IMR-90 (cell line): ENCODE results near the gene PASD1. TPM values are rescaled to one million over a fixed set of nuclear protein-coding genes. Genes with fewer than 3 reads are reported as not detected.
"Not testable (repeated sequence)": the region's sequence is repeated elsewhere in the genome, so short reads cannot be mapped to it uniquely, and the experiment has no call there.

Source experiments
- ATAC-seq: fragments of 200-7000 bp; cut with Tn5 transposase; 2 replicates; pipeline ENCODE4 v1.9.1; 2020; ENCODE audit warnings: low read depth, mild to moderate bottlenecking, moderate library complexity
- BruUV-seq: library from RNA; stranded (reverse); fragments of 400-500 nt; replicated peaks from 2 replicates; lab custom pipeline; 2021; lab: Mats Ljungman, UMichigan
- CTCF ChIA-PET: fragments of 300-600 bp; formaldehyde crosslinking; extraction: SDS; loops from one replicate; lab custom pipeline; 2021; ENCODE audit warnings: antibody characterized with exemption; lab: Yijun Ruan, JAX
- POLR2A ChIA-PET: fragments of 300-600 bp; sonication (Branson Sonifier 250); formaldehyde crosslinking; loops from one replicate; lab custom pipeline; 2022; ENCODE audit warnings: antibody characterized with exemption; ENCODE audit not compliant: unreplicated experiment; lab: Charles Lee
- DNase-seq: peaks from one replicate; pipeline ENCODE4 v3.0.0; 2013
- H2AFZ ChIP-seq: replicated peaks from 2 replicates; pipeline ENCODE3; 2013; ENCODE audit warnings: low read length, mild to moderate bottlenecking; ENCODE audit not compliant: poor library complexity
- H2AK5ac ChIP-seq: 2 replicates; pipeline ENCODE4 v1.6.1; 2013; ENCODE audit warnings: low read depth, low read length, inconsistent platforms
- H2AK9ac ChIP-seq: replicated peaks from 2 replicates; pipeline ENCODE3; 2013; ENCODE audit warnings: mild to moderate bottlenecking, low read depth, low read length, moderate library complexity; ENCODE audit not compliant: poor library complexity
- H2BK120ac ChIP-seq: 2 replicates; pipeline ENCODE4 v1.6.1; 2013; ENCODE audit warnings: low read depth, low read length, inconsistent platforms
- H2BK15ac ChIP-seq: 3 replicates; pipeline ENCODE4 v1.6.1; 2013; ENCODE audit warnings: low read depth, low read length, inconsistent platforms
- H2BK20ac ChIP-seq: 2 replicates; pipeline ENCODE4 v1.6.1; 2013; ENCODE audit warnings: low read depth, mild to moderate bottlenecking, inconsistent platforms, low read length, moderate library complexity
- H2BK5ac ChIP-seq: 2 replicates; pipeline ENCODE4 v1.6.1; 2013; ENCODE audit warnings: mild to moderate bottlenecking, low read depth, low read length, inconsistent platforms; ENCODE audit not compliant: poor library complexity, severe bottlenecking
- H3K14ac ChIP-seq: replicated peaks from 2 replicates; pipeline ENCODE4 v1.6.1; 2013; ENCODE audit warnings: low read depth, low read length, inconsistent platforms
- H3K18ac ChIP-seq: 2 replicates; pipeline ENCODE4 v1.6.1; 2013; ENCODE audit warnings: low read depth, low read length, control low read depth
- H3K23ac ChIP-seq: 2 replicates; pipeline ENCODE4 v1.6.1; 2013; ENCODE audit warnings: low read depth, low read length, inconsistent platforms
- H3K27ac ChIP-seq: 2 replicates; pipeline ENCODE4 v1.5.1; 2013; ENCODE audit warnings: mild to moderate bottlenecking, control low read depth, low read length; ENCODE audit not compliant: insufficient read depth
- H3K27me3 ChIP-seq: 2 replicates; pipeline ENCODE4 v1.6.1; 2013; ENCODE audit warnings: low read length; ENCODE audit not compliant: control insufficient read depth, insufficient read depth
- H3K36me3 ChIP-seq: 2 replicates; pipeline ENCODE4 v1.6.1; 2013; ENCODE audit warnings: low read length, mixed read lengths; ENCODE audit not compliant: control insufficient read depth, insufficient read depth
- H3K4ac ChIP-seq: 2 replicates; pipeline ENCODE4 v1.6.1; 2013; ENCODE audit warnings: low read depth, low read length, inconsistent platforms
- H3K4me1 ChIP-seq: 2 replicates; pipeline ENCODE4 v1.6.1; 2013; ENCODE audit warnings: low read length, mixed read lengths; ENCODE audit not compliant: control insufficient read depth, insufficient read depth
- H3K4me2 ChIP-seq: 2 replicates; pipeline ENCODE4 v1.6.1; 2013; ENCODE audit warnings: low read depth, mild to moderate bottlenecking, control low read depth, low read length, moderate library complexity
- H3K4me3 ChIP-seq: 2 replicates; pipeline ENCODE4 v1.5.1; 2013; ENCODE audit warnings: low read depth, mild to moderate bottlenecking, control low read depth, low read length, moderate library complexity; ENCODE audit not compliant: insufficient read depth
- H3K56ac ChIP-seq: 2 replicates; pipeline ENCODE4 v1.6.1; 2013; ENCODE audit warnings: low read length, inconsistent platforms; ENCODE audit not compliant: insufficient read depth; ENCODE audit errors: extremely low read depth
- H3K79me1 ChIP-seq, 2 experiments: 2 replicates each; pipeline ENCODE4 v1.6.1; 2013; ENCODE audit warnings: low read length in 2 of 2, inconsistent platforms in 1 of 2, low read depth in 1 of 2
- H3K9ac ChIP-seq: 2 replicates; pipeline ENCODE4 v1.6.1; 2013; ENCODE audit warnings: low read depth, low read length, control low read depth
- H3K9me1 ChIP-seq: 2 replicates; pipeline ENCODE4 v1.6.1; 2013; ENCODE audit warnings: low read length, inconsistent platforms; ENCODE audit not compliant: insufficient read depth
- H3K9me3 ChIP-seq: 2 replicates; pipeline ENCODE4 v1.6.1; 2013; ENCODE audit warnings: low read length; ENCODE audit not compliant: control insufficient read depth, insufficient read depth
- H4K20me1 ChIP-seq: 2 replicates; pipeline ENCODE4 v1.6.1; 2013; ENCODE audit warnings: low read length, inconsistent platforms; ENCODE audit not compliant: insufficient read depth
- H4K5ac ChIP-seq: 2 replicates; pipeline ENCODE4 v1.6.1; 2013; ENCODE audit warnings: mild to moderate bottlenecking, low read depth, low read length, control low read depth
- H4K8ac ChIP-seq, 2 experiments: 2 replicates each; pipeline ENCODE4 v1.6.1; 2013; ENCODE audit warnings: low read depth in 2 of 2, low read length in 2 of 2, control low read depth in 1 of 2, inconsistent platforms in 1 of 2
- H4K91ac ChIP-seq: 2 replicates; pipeline ENCODE4 v1.6.1; 2013; ENCODE audit warnings: low read depth, low read length, inconsistent platforms; ENCODE audit not compliant: insufficient read depth
- CEBPB ChIP-seq: IDR thresholded peaks from 2 replicates; pipeline ENCODE4 v1.6.1; 2012; ENCODE audit warnings: low read depth, low read length, improper control_type of control experiment
- FOS ChIP-seq: fragments of 150-350 bp; IDR thresholded peaks from 2 replicates; pipeline ENCODE4 v1.6.1; 2016; ENCODE audit warnings: low read depth, low read length
- MXI1 ChIP-seq: IDR thresholded peaks from 2 replicates; pipeline ENCODE4 v1.6.1; 2012; ENCODE audit warnings: low read depth, mild to moderate bottlenecking, low read length, moderate library complexity, borderline replicate concordance
- RFX5 ChIP-seq: IDR thresholded peaks from 2 replicates; pipeline ENCODE4 v1.8.0; 2012; ENCODE audit warnings: low read depth, mild to moderate bottlenecking, low read length, moderate library complexity
- WGBS, 2 experiments: methylation state at CpG; one replicate each; pipeline versions ENCODE4 v1.1.5 to v1.1.7; 2013; ENCODE audit warnings: missing lambda C conversion rate in 2 of 2; ENCODE audit not compliant: insufficient read length in 1 of 2; ENCODE audit errors: extremely low coverage in 2 of 2; 5-methylcytosine and 5-hydroxymethylcytosine counted together
- dilution Hi-C: fragments of 300-500 bp; cut with HindIII; formaldehyde crosslinking; loops from one replicate; pipeline ENCODE4 v1.14.3; 2018; ENCODE audit warnings: low sequenced_read_pairs; ENCODE audit not compliant: unreplicated experiment
- in situ Hi-C: fragments of 300-500 bp; cut with MboI; formaldehyde crosslinking; loops from 3 replicates; pipeline ENCODE4 v1.14.3; 2019; ENCODE audit warnings: low sequenced_read_pairs, inconsistent platforms, mixed read lengths
- intact Hi-C: fragments of 100-400 bp; cut with micrococcal nuclease; formaldehyde crosslinking; loops from 2 replicates; pipeline ENCODE4 v1.10.0; 2022
- polyA plus RNA-seq, 3 experiments: library from polyadenylated mRNA; depleted of rRNA; stranded (reverse); fragments of >200 nt; gene quantifications; 2 replicates each; pipeline ENCODE4 v1.2.3, GENCODE V29; 2012; ENCODE audit warnings: low replicate concordance in 1 of 3
- total RNA-seq: library from RNA; depleted of rRNA; stranded (reverse); fragments of >200 nt; gene quantifications from 2 replicates; pipeline ENCODE4 v1.2.3, GENCODE V29; 2012

The PASD1 gene
- total and polyA plus RNA-seq, 2 of the 4 experiments (the other 2 are of a cell fraction) = not detected

- no peak for TF ChIP-seq CEBPB
- no peak for TF ChIP-seq MXI1
- TF ChIP-seq RFX5 = no peak
- TF ChIP-seq FOS = no peak
Measured at GRCh38 chrX:151543706-151544105, 19.8 kb upstream of the PASD1 start (continued).

DNA sequence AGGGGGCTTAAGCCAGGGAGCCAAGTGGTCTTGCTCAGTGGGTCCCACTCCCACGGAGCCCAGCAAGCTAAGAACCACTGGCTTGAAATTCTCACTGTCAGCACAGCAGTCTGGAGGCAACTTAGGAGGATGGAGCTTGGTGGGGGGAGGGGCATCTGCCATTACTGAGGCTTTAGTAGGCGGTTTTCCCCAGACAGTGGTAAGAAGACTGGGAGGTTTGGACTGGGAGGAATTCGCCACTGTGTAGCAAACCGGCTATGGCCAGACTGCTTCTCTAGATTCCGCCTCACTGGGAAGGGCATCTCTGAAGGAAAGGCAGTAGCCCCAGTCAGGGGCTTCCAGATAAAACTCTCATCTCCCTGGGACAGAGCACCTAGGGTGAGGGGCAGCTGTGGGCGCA is 17.2 kb upstream of the PASD1 start:
- H3K27me3 ChIP-seq, H2AK9ac ChIP-seq, H4K8ac ChIP-seq, H4K20me1 ChIP-seq, H3K18ac ChIP-seq, H2BK20ac ChIP-seq, intact Hi-C loops, in situ Hi-C loops, CTCF ChIA-PET, H2BK5ac ChIP-seq, H4K5ac ChIP-seq, H3K4ac ChIP-seq, H3K9ac ChIP-seq, H2AK5ac ChIP-seq, H3K4me1 ChIP-seq, ATAC-seq, H3K4me2 ChIP-seq, POLR2A ChIA-PET, H3K79me1 ChIP-seq, dilution Hi-C loops, H3K36me3 ChIP-seq, H3K9me3 ChIP-seq, H3K14ac ChIP-seq, H2AFZ ChIP-seq, H3K23ac ChIP-seq, H2BK120ac ChIP-seq, H3K27ac ChIP-seq, H3K9me1 ChIP-seq, H3K4me3 ChIP-seq, H2BK15ac ChIP-seq, H3K56ac ChIP-seq, H4K91ac ChIP-seq, DNase-seq, BruUV-seq: not testable (repeated sequence)
- 20% methylated on average over 1 of the region's 6 CpGs; no CpG with 5 or more reads in 1 of the 2 experiments for WGBS, 2 experiments

GRCh38 chrX:151551176-151551575 is 12.3 kb upstream of the PASD1 start:
- dilution Hi-C loops, BruUV-seq: not testable (repeated sequence)

More at GRCh38 chrX:151551176-151551575, 12.3 kb upstream of the PASD1 start:
- DNase-seq, H2AFZ ChIP-seq, H3K4ac ChIP-seq, H2BK5ac ChIP-seq, H3K79me1 ChIP-seq, H3K4me2 ChIP-seq, H2BK20ac ChIP-seq, H3K9ac ChIP-seq, in situ Hi-C loops, ATAC-seq, H4K8ac ChIP-seq, H3K4me1 ChIP-seq, H3K36me3 ChIP-seq, H3K18ac ChIP-seq, H2BK15ac ChIP-seq, H4K20me1 ChIP-seq, H3K9me1 ChIP-seq, H4K5ac ChIP-seq, H2AK5ac ChIP-seq, CTCF ChIA-PET, H3K27ac ChIP-seq, H3K27me3 ChIP-seq, H2AK9ac ChIP-seq, H3K56ac ChIP-seq, H3K23ac ChIP-seq, H3K4me3 ChIP-seq, POLR2A ChIA-PET, H2BK120ac ChIP-seq, H3K14ac ChIP-seq, intact Hi-C loops, H4K91ac ChIP-seq, H3K9me3 ChIP-seq: not testable (repeated sequence)
- WGBS, 2 experiments = no CpG with 5 or more reads among the region's 25 CpGs
